HG03139 (cell line): ENCODE results near the gene NTSR1.

Experiments used
- ATAC-seq: cut with Tn5 transposase; IDR thresholded peaks from one replicate; pipeline ENCODE4 v1.9.1; 2021; ENCODE audit not compliant: unreplicated experiment

NTSR1 gene

GRCh38 chr20:62780204-62780603 is 71.6 kb downstream of the NTSR1 start:
- no peak for ATAC-seq

- no peak for ATAC-seq
Measured at GRCh38 chr20:62780696-62781095, 72.1 kb downstream of the NTSR1 start.

GRCh38 chr20:62782149-62782892 is 73.7 kb downstream of the NTSR1 start:
- no peak for ATAC-seq

GRCh38 chr20:62782893-62783278 is 74.2 kb downstream of the NTSR1 start:
- ATAC-seq: no peak

- ATAC-seq: no peak
Measured at GRCh38 chr20:62784497-62784896, 75.9 kb downstream of the NTSR1 start.

GRCh38 chr20:62785393-62785792 is 76.8 kb downstream of the NTSR1 start:
- no peak for ATAC-seq

- no peak for ATAC-seq
Measured at GRCh38 chr20:62786157-62786556, 77.5 kb downstream of the NTSR1 start.

GRCh38 chr20:62787321-62787720 is 78.7 kb downstream of the NTSR1 start:
- no peak for ATAC-seq

GRCh38 chr20:62787866-62788265 is 79.2 kb downstream of the NTSR1 start:
- no peak for ATAC-seq

- no peak for ATAC-seq
Measured at GRCh38 chr20:62788607-62789006, 80.0 kb downstream of the NTSR1 start.

GRCh38 chr20:62790075-62790474 is 81.4 kb downstream of the NTSR1 start:
- no peak for ATAC-seq

- no peak for ATAC-seq
Measured at GRCh38 chr20:62791301-62792181, 82.9 kb downstream of the NTSR1 start.

GRCh38 chr20:62792182-62792939 is 83.7 kb downstream of the NTSR1 start:
- no peak for ATAC-seq

GRCh38 chr20:62792940-62793756 is 84.5 kb downstream of the NTSR1 start:
- no peak for ATAC-seq

- ATAC-seq: no peak
Measured at GRCh38 chr20:62793757-62794006, 85.0 kb downstream of the NTSR1 start.

GRCh38 chr20:62794007-62794724 is 85.5 kb downstream of the NTSR1 start:
- peak; percentile 46 for ATAC-seq

- ATAC-seq: no peak
Measured at GRCh38 chr20:62795023-62795761, 86.6 kb downstream of the NTSR1 start.

- no peak for ATAC-seq
Measured at GRCh38 chr20:62796699-62797491, 88.3 kb downstream of the NTSR1 start.
